SIG-M5 treated with dmso at 0.1 percent for 504 hours (cell line): ENCODE results near the gene PRR12.
A peak's percentile ranks its signal among the peaks of the same experiment; 100 is the strongest.

Source experiments
- DNase-seq: peaks from one replicate; lab custom pipeline; 2025; ENCODE audit not compliant: unreplicated experiment; lab: John Stamatoyannopoulos, UW

Gene PRR12

DNA sequence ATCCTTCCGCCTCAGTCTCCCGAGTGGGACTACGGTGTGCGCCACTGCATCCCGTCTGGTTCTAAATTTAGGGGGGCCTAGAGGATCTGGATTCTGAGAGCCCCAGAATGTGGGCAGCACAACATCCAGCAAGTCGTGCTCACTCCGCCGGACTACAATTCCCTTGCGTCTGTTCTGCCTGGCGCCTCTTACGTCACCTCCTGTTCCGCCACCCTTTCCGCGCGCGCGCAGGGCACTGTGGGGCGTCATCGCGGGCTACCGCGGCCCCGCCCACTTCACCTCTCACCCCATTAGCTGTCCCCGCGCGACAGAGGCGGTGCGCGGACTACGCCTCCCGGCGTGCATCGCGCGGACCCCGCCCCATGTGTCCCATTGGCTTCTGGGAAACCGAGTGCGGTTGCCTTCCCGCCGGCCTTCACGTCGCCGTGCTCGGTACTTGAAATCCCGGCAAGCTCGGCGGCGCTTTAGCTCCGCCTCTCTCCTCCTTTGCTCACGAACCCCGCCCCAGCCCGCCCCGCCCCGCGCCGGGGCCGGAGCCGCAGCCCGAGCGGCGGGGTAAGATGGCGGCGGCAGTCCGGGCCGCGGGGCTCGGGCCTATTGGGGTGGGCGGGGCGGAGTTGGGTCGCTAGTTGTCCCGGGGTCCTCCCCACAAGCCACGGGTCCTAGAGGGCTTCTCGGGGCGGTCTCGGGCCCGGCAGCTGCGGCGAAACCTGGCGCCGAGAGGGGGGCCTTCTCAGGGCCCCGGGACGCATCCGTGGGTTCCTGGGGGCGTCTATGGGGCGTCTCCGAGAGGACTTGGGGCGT, 50.9 kb downstream of the PRR12 start, which contains the start of gene SCAF1:
SCAF1 (plus strand) TSS at position 522 of the 804 bp plus-strand sequence. CDS start 2,818 bp downstream, outside the sequence.
- DNase-seq = peak; percentile 98

DNA sequence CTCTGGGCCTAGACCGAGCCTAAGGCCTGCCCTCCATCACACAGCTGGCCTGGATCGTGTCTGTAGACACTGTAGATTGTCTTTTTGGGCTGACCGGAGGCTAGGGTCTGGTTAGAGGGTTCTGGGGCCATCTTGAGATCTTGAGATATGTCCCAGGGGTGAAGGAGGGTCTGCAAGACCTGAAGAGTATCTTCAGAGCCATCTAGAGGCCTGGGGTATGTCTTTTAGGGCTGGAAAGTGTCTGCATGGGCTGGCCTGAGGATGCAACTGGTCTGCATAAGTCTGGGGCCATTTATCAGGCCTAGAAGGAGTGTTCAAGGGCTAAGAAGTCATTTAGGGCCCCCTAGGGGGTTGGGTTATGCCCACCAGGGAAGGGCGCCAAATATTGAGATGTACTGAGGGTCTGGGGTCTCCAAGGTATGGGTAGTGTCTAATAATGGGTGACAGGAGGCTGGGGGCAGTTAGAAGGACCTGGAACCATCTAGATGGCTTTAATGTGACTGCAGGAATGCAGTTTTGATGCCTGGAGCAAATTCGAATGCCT, 51.6 kb downstream of the PRR12 start:
- DNase-seq = no peak

DNA sequence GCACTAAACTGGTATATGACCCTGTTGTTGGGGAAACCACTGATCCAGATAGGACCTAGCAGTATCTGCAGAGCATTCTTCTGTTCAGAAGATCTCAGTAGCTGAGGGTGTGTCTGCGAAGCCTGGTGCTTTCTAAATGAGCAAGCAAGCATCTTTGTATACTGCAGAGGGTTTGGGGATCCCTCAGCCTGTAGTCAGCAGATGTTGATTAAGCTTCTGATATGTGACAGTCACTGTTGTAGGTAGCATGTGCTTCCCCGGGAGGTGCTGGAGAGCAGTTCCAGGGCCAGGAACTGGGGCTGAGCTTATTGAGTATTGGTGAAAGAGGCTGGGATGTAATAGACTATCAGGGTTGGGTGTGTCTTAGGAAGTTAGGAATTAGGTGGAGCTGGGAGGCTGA, 52.5 kb downstream of the PRR12 start:
- no peak for DNase-seq

DNA sequence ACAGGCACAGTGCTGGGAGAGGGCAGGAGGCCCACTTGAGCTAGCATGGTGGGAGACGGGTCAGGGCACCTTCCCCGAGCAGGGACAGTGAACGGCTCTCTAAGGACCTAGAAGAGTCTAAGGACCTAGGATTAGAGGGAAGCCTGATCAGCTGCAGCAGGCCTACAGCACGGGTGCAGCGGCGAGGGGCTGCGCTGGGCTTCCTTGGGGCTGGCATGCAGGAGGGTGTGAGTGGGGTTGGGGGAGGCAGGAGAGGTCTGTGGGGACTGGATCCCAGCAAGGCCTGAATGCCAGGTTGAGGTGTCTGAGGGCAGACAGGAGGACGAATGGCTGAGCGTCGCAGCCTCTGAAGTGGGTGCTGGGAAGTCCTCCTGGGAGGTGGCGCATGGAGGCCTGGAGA, 54.6 kb downstream of the PRR12 start:
- no peak for DNase-seq

DNA sequence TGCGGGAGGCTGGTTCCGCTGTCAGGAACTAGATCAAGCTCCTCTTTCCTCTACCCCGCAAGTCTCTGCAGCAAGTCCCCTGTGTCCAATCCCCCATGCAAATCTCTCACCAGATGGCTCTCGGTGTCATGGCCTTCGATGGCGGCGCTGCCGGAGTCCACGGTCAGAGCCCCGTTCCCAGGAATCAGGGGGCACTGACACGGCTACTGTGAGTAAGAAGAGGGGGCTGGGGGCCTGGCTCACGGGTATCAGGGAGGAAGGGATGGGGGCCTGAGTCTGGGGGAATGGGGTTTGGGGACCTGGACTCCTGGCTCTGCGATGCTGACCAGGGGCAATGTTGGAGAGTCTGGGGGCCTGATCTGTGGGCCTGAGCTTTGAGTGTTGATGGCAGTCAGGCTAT, 55.0 kb downstream of the PRR12 start:
- no peak for DNase-seq

DNA sequence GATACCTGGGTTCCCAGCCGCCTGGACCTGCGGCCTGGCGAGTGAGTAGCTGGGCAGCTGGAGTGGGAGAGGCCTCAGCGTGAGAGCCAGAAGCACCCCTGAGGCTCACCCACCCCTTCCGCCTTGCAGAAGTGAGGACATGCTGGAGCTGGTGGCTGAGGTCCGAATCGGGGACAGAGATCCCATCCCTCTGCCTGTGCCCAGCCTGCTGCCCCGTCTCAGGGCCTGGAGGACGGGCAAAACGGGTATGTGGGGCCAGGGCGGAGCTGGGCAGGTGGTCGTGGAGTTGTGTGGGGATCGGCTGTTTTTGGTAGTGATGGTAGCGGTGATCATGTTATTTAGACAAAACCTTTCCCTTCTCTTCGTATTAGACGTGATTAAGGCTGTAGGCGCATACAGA, 55.6 kb downstream of the PRR12 start:
- no peak for DNase-seq

DNA sequence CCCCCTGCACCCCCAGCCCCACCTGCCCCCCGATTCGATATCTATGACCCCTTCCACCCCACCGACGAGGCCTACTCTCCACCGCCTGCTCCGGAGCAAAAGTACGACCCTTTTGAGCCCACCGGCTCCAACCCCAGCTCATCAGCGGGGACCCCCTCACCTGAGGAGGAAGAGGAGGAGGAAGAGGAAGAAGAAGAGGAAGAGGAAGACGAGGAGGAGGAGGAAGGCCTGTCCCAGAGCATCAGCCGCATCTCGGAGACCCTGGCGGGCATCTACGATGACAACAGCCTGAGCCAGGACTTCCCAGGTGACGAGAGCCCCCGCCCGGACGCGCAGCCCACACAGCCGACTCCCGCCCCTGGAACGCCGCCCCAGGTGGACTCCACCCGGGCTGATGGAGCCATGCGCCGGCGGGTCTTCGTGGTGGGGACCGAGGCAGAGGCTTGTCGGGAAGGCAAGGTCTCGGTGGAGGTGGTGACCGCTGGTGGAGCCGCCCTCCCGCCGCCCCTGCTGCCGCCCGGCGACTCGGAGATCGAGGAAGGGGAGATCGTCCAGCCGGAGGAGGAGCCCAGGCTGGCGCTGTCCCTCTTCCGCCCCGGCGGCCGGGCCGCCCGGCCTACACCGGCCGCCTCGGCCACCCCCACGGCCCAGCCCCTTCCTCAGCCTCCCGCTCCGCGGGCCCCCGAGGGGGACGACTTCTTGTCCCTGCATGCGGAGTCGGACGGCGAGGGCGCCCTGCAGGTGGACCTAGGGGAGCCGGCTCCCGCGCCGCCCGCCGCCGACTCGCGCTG, 60.2 kb downstream of the PRR12 start:
- DNase-seq = no peak

DNA sequence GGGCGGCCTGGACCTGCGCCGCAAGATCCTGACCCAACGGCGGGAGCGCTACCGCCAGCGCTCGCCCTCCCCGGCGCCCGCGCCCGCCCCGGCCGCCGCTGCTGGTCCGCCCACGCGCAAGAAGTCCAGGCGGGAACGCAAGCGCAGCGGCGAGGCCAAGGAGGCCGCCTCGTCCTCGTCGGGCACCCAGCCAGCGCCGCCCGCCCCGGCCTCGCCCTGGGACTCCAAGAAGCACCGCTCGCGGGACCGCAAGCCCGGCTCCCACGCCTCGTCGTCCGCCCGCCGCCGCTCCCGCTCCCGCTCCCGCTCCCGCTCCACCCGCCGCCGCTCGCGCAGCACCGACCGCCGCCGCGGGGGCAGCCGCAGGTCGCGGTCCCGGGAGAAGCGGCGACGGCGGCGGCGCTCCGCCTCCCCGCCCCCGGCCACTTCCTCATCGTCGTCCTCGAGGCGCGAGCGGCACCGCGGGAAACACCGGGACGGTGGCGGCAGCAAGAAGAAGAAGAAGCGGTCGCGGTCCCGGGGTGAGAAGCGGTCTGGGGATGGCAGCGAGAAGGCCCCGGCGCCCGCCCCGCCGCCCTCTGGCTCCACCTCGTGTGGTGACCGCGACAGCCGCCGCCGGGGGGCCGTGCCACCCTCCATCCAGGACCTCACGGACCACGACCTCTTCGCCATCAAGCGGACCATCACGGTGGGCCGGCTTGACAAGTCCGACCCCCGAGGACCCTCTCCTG, 61.0 kb downstream of the PRR12 start:
- no peak for DNase-seq

DNA sequence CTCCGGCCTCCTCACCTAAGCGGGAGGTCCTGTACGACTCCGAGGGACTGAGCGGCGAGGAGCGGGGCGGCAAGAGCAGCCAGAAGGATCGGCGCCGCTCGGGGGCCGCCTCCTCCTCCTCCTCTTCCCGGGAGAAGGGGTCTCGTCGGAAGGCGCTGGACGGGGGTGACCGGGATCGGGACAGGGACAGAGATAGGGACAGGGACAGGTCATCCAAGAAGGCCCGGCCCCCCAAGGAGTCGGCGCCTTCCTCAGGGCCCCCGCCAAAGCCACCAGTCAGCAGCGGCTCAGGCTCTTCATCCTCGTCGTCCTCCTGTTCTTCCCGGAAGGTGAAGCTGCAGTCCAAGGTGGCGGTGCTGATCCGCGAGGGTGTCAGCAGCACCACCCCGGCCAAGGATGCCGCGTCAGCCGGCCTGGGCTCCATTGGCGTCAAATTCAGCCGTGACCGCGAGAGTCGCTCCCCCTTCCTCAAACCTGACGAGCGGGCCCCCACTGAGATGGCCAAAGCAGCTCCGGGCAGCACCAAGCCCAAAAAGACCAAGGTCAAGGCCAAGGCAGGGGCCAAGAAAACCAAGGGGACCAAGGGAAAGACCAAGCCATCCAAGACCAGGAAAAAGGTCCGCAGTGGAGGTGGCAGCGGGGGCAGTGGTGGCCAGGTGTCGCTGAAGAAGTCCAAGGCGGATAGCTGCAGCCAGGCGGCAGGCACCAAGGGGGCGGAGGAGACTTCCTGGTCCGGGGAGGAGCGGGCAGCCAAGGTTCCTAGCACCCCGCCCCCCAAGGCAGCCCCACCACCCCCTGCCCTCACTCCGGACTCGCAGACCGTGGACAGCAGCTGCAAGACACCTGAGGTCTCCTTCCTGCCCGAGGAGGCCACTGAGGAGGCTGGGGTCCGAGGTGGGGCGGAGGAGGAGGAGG, 61.8 kb downstream of the PRR12 start:
- no peak for DNase-seq

DNA sequence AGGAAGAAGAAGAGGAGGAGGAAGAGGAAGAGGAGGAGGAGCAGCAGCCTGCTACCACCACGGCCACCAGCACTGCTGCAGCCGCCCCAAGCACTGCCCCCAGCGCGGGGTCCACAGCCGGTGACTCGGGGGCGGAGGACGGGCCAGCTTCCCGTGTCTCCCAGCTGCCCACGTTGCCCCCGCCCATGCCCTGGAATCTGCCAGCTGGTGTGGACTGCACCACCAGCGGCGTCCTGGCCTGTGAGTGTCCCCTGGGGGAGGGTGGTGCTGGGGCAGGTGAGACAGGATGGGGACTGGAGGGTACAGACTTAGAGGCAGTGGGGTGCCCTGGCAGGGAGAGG, 62.5 kb downstream of the PRR12 start:
- DNase-seq = no peak

DNA sequence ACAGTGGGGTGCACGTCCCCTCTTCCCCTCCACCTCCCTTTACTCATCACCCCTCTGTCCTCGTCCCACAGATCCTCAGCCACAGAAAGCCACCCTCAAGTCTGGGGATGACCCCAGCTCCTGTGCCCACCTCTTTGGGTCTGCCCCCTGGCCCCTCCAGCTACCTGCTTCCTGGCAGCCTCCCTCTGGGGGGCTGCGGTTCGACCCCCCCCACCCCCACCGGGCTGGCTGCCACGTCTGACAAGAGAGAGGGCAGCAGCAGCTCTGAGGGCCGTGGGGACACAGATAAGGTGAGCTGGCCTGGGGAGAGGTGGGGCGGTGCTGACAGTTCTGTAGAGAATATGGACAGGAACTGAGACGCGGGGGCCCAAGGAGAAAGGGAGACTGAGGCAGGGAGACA, 63.6 kb downstream of the PRR12 start:
- DNase-seq = no peak

DNA sequence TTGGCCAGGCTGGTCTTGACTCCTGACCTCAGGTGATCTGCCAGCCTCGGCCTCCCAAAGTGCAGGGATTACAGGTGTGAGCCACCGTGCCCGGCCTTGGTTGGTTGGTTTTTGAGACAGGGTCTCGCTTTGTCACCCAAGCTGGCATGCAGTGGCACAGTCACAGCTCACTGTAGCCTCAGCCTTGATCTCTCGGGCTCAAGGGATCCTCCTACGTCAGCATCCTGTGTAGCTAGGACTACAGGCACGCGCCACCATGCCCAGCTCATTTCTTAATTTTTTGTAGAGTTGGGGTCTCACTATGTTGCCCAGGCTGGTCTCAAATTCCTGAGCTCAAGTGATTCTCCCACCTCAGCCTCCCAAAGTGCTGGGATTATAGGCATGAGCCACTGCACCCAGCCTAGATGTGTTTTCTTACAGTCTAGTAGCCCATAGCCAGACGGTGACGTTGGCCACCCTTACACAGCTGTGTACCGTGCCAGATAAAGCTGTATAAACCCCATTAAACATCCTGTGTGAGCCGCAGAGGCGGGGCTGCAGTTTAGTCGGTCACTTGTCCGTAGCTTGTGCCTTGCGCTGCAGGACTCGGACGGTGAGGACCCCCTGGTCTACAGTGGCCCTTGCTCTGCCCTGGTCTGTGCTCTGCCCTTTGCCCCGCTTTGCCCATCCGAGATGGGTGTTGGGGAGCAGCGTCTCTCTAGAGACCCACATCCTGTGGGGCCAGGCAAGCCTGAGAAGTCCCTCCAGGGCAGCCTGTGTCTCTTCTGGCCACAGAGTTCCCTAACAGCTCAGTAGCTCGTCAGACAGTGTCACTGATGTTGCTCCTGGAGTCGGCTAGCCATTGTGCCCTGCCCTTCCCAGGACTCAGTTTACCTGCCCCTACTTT, 64.8 kb downstream of the PRR12 start:
- DNase-seq = no peak

DNA sequence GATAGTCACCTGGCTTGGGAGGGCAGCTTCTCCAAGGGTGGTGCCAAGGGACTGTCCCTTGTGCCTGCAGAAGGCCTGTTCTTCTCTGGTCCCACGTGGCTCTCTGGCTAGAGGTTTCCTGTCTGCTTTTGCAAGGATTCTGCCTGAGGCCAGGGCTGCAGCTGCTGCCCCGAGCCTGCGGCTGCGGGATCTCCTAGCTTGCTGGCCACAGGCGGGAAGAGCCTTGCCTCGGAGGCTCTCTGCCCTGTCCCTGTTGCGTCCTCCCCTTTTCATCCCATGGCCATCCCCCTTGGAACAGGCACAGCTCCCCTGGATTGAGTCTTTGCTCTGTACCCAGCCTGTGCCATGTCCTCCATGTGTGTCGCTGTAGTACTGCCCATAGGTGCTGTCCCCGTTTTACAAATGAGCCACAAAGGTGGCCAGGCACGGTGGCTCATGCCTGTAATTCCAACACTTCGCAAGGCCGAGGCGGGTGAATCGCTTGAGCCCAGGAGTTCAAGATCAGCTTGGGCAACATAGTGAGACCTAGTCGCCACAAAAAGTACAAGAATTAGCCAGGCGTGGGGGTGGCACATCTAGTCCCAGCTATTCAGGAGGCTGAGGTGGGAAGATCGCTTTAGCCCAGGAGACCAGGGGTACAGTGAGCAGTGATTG, 65.6 kb downstream of the PRR12 start:
- no peak for DNase-seq

DNA sequence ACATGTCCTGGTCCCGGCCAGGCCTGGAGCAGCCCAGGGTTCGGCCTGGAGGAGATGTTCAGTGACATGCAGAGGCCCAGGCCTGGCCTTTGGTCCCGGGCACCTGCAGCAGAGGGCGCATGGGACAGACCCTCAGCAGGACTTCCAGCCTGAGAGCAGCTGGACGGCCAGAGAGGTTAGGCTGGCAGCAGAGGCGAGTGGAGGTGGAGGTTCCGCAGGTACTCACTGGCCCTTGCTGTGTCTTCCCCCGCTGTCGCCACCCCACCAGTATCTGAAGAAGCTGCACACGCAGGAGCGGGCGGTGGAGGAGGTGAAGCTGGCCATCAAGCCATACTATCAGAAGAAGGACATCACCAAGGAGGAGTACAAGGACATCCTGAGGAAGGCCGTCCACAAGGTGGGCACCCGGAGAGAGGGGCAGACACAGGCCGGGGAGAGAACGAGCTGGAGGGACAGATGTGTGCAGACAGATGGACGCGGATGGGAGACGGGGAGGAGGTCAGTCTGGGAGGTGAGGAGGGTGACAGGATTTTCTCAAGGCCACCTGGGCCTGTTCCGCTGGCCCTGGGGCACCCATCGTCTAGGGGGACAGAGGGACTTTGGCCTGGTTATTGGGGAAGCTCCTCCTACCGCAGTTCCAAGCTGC, 66.6 kb downstream of the PRR12 start:
- no peak for DNase-seq

DNA sequence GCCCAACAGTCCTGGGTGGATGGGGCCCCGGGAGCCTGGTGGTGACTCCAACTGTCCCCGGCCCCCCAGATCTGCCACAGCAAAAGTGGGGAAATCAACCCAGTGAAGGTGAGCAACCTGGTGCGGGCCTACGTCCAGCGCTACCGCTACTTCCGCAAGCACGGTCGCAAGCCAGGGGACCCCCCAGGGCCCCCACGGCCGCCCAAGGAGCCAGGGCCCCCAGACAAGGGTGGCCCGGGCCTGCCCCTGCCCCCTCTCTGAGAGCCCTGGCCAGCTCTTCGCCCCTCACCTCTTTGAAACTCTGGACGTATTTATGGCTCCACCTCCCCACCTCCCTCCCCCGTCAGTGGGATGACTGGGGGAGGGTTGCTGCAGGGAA, 67.1 kb downstream of the PRR12 start:
- DNase-seq = no peak

DNA sequence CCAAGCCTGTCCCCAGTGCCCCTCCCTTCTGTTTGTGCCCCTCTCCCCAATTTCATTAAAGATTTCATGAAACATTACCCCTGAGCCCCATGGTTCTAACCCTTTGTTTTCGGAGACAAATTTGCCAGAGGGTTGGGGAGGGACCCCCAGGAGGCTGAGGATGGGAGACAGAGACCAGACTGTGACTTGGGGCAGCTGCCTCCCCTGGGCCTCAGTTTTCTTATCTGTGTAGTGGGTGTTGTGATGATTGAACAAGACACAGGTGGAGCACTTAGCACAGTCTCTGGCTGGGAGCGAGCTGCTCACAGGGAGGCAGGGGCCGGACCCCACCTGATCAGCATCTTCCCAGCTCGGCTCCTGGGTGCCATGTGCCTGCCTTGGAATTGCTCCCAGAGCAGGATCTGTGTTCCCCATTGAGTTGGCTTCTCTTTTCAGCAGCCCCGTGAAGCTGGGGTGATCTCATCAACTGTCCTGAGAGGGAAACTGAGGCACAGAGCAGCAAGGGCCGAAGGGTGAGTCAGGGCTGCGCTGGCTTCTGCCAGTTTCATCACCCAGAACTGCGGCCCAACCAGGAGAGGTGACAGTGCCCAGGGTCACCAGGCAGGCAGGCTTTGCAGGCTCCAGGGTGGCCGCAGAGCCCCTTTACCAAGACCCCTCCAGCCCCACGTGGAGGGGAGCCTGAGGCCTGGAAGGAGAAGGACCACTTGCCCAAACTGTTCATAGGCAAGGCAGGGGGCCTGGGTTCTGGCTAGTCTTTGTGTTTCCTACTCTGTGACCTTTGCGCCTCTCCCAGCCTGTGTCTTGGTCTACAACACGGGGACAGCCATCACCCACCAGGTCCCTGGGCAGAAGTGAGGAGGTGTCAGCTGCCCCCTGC, 67.8 kb downstream of the PRR12 start:
- no peak for DNase-seq

DNA sequence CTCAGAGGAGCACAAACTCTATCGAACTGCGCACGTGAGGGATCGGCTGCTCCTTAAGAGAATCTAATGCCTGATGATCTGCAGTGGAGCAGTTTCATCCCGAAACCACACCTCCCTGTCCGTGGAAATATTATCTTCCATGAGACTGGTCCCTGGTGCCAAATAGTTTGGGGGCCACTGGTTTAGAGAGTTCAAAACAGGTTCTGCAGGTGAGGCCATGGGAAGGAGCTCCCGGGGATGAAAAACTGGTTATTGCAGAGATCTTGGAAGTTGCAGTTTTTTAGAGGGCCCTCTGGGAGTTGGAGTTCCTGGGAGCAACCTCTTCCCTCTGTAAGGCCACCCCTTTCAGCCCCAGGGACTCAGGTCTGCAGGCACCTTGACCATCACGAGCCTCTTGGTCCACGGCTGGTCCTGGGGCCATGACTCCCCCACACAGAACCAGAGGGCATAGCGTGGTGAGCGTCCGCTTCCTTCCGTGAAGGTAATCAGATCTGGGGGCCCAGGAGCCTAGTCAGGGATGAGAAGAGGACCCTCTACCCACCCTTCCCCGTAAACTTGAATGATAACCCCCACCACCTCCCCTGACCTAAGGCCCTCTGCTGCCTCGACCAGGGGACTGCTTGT, 69.5 kb downstream of the PRR12 start:
- DNase-seq = no peak
